ENCODE measurements around the gene CCM2.

The CCM2 gene

DNA sequence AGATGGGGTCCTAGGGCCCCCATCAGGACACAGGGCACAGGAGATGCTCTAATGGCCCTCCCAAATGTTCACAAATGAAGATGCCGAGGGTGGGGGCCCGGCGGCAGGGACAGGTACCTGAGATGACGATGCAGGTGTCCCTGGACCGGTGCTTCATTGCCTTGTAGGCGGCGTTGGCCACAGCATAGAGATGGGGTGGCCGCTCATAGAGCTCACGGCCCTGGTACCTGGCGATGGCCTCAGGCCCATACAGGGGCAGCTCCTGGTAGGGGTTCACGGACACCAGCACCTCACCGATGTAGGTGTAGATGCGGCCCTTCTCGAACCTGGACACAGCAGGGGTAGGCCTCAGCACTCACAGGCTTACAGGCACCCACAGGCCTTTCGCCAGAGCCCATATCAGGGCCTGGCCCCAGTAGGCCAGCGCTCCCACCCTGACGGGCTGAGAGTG, 23.2 kb upstream of the CCM2 start:
- Histone ChIP-seq H3K9me3 (ENCODE audit: control insufficient read depth in 2 of 2, low read length in 2 of 2) (no peaks in the 10 kb centered on the region), H3K9ac (ENCODE audit: low read depth in 1 of 2, low read length in 2 of 2) (peak overlapping the region in 1 of 2 donors; percentile 47)

GRCh38 chr7:44977304-44977958, 22.6 kb upstream of the CCM2 start:
- peaks cover 1 to 14% of the 10 kb centered on the region in 2 donors for H3K36me3 ChIP-seq (ENCODE audit: control insufficient read depth in 2 of 2, insufficient read depth in 2 of 2, low read length in 2 of 2)

More for the DNA sequence above, 23.2 kb upstream of the CCM2 start:
- Histone ChIP-seq H3K27me3 (ENCODE audit: control insufficient read depth in 2 of 2, insufficient read depth in 2 of 2, low read length in 2 of 2) (no peaks in the 10 kb centered on the region), H3K27ac (ENCODE audit: low read depth in 2 of 2, low read length in 2 of 2) (no peak overlapping the region), H3K36me3 (ENCODE audit: control insufficient read depth in 2 of 2, insufficient read depth in 2 of 2, low read length in 2 of 2) (peaks cover 0 to 11% of the 10 kb centered on the region in 2 donors), H3K4me3 (ENCODE audit: low read length in 2 of 2) (peak overlapping the region in 1 of 2 donors; percentile 31), H3K4me1 (ENCODE audit: control insufficient read depth in 2 of 2, insufficient read depth in 2 of 2, low read length in 2 of 2) (peaks cover 3 to 26% of the 10 kb centered on the region in 2 donors)

DNA sequence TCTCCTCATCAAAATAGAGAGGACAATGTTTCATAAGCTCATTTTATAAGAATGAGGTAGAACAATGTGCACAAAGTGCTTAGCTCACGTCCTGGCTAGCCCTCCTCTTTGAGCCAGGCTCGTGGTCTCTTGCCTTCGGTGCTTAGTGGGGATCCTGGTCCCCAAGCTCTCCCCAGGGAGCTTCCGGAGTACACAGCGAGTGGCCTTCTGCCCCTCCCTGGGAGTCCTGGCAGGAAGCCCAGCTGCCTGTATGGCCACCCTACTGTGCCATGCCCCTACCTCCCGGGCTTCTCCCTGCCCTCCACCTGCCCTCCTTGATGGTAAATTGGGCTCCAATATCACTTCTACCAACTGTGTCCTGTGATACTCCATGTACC, 22.1 kb upstream of the CCM2 start:
- Histone ChIP-seq H3K27ac (ENCODE audit: low read depth in 2 of 2, low read length in 2 of 2) (peak overlapping the region; percentile 19 to 73), H3K27me3 (ENCODE audit: control insufficient read depth in 2 of 2, insufficient read depth in 2 of 2, low read length in 2 of 2) (no peaks in the 10 kb centered on the region), H3K9me3 (ENCODE audit: control insufficient read depth in 2 of 2, low read length in 2 of 2) (no peaks in the 10 kb centered on the region), H3K4me3 (ENCODE audit: low read length in 2 of 2) (peak overlapping the region; percentile 34 to 66), H3K4me1 (ENCODE audit: control insufficient read depth in 2 of 2, insufficient read depth in 2 of 2, low read length in 2 of 2) (peaks cover 3 to 26% of the 10 kb centered on the region in 2 donors), H3K36me3 (ENCODE audit: control insufficient read depth in 2 of 2, insufficient read depth in 2 of 2, low read length in 2 of 2) (peaks cover 4 to 19% of the 10 kb centered on the region in 2 donors), H3K9ac (ENCODE audit: low read depth in 1 of 2, low read length in 2 of 2) (peak overlapping the region in 1 of 2 donors; percentile 52)

More at GRCh38 chr7:44977304-44977958, 22.6 kb upstream of the CCM2 start:
- Histone ChIP-seq H3K4me3 (ENCODE audit: low read length in 2 of 2) (peak overlapping the region; percentile 34 to 66), H3K9ac (ENCODE audit: low read depth in 1 of 2, low read length in 2 of 2) (peak overlapping the region in 1 of 2 donors; percentile 47), H3K27me3 (ENCODE audit: control insufficient read depth in 2 of 2, insufficient read depth in 2 of 2, low read length in 2 of 2) (no peaks in the 10 kb centered on the region), H3K4me1 (ENCODE audit: control insufficient read depth in 2 of 2, insufficient read depth in 2 of 2, low read length in 2 of 2) (peaks cover 3 to 26% of the 10 kb centered on the region in 2 donors), H3K9me3 (ENCODE audit: control insufficient read depth in 2 of 2, low read length in 2 of 2) (no peaks in the 10 kb centered on the region), H3K27ac (ENCODE audit: low read depth in 2 of 2, low read length in 2 of 2) (peak overlapping the region; percentile 11 to 73)

GRCh38 chr7:44978511-44979366, 21.3 kb upstream of the CCM2 start, which contains the start of gene MYO1G:
Gene MYO1G (minus strand): TSS chr7:44979015. CDS start chr7:44978961, 54 bp downstream.
- Histone ChIP-seq H3K9me3 (ENCODE audit: control insufficient read depth in 2 of 2, low read length in 2 of 2) (no peaks in the 10 kb centered on the region), H3K9ac (ENCODE audit: low read depth in 1 of 2, low read length in 2 of 2) (peak within 1 kb of the TSS in 1 of 2 donors; percentile 52), H3K27me3 (ENCODE audit: control insufficient read depth in 2 of 2, insufficient read depth in 2 of 2, low read length in 2 of 2) (no peaks in the 10 kb centered on the region), H3K4me3 (ENCODE audit: low read length in 2 of 2) (peak within 1 kb of the TSS; percentile 28 to 66), H3K4me1 (ENCODE audit: control insufficient read depth in 2 of 2, insufficient read depth in 2 of 2, low read length in 2 of 2) (peaks cover 3 to 26% of the 10 kb centered on the region in 2 donors), H3K36me3 (ENCODE audit: control insufficient read depth in 2 of 2, insufficient read depth in 2 of 2, low read length in 2 of 2) (peaks cover 12 to 24% of the 10 kb centered on the region in 2 donors), H3K27ac (ENCODE audit: low read depth in 2 of 2, low read length in 2 of 2) (peak within 1 kb of the TSS; percentile 19 to 73)

DNA sequence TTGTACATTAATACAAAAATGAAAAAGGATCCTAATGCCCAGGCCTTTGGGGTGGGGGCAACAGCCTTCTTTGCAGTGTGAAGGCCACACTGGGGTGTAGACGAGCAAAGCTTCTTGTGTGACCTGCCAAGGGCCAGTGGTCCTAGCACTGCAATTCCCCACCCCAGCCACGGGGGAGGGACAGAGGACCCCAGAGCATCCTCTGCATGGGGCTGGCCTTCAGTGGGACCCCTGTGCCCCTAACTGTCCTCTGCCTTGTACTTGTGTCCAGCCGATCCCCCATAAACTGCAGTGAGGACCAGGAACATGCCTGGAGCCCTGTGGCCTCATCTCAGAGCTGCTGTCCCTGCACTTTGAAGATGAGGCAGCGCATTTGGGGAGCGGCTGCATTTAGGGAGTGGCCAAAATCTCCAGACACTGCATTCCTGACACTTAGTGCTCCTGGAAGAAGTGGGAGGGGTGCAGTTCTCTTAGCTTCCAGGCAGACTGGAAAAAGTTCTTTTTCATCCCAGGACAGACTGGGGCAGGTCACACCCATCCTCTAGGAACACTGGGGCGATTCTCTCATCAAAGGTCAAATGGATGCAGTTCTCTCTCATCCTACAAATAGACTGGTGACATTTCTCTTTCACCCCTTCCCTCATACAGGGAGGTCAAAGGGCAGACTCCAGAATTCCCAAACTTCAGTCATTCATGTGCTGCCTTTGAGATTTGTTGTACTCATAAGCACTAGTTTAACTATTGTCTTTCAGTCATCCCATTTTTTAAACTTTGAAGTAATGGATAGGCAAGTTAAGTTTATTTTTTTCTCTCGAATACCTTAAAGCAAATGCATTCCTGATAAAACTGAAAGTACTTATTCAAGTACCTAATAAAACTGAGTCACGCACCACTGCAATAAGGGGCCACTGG, 20.3 kb upstream of the CCM2 start:
- H3K27ac ChIP-seq (ENCODE audit: low read depth in 2 of 2, low read length in 2 of 2), result peak overlapping the region; percentile 32 to 73
- peaks cover 3 to 30% of the 10 kb centered on the region in 2 donors for H3K4me1 ChIP-seq (ENCODE audit: control insufficient read depth in 2 of 2, insufficient read depth in 2 of 2, low read length in 2 of 2)
- no peak overlapping the region for H3K9ac ChIP-seq (ENCODE audit: low read depth in 1 of 2, low read length in 2 of 2)

DNA sequence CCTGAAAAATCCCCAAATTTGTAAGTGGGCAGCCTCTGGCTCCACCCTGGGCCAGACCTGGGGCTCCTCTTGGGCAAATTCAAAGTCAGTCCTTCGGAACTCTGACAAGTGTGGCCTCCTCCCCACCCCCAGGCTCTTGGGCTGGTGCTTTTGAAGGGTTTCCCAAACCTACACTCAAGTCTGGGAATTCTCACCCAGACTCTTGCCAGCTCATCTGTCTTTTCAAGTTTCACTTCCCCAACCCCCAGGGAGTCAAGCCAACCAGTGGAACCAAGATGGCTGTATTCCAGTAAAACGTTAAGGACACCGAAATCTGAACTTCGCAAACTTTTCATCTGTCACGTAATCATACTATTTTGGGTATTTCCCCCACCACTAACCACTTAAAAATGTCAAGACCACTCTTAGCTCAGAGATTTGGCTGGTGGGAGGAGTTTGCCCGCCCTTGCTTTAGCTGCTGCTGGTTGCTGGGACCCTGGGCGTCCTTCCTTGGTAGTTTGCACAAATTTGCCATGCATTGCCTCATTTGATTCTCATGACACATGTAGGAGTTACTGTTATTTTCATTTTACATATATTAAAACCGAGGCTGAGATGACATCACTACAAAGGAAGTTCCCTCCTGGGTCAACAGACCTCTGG, 19.5 kb upstream of the CCM2 start:
- H3K4me3 ChIP-seq (ENCODE audit: low read length in 2 of 2), result no peak overlapping the region
- no peaks in the 10 kb centered on the region for H3K27me3 ChIP-seq (ENCODE audit: control insufficient read depth in 2 of 2, insufficient read depth in 2 of 2, low read length in 2 of 2)
- H3K36me3 ChIP-seq (ENCODE audit: control insufficient read depth in 2 of 2, insufficient read depth in 2 of 2, low read length in 2 of 2), result peaks cover 24 to 40% of the 10 kb centered on the region in 2 donors
- H3K9ac ChIP-seq (ENCODE audit: low read depth in 1 of 2, low read length in 2 of 2), result no peak overlapping the region
- peaks cover 9 to 34% of the 10 kb centered on the region in 2 donors for H3K4me1 ChIP-seq (ENCODE audit: control insufficient read depth in 2 of 2, insufficient read depth in 2 of 2, low read length in 2 of 2)
- peak overlapping the region; percentile 32 to 63 for H3K27ac ChIP-seq (ENCODE audit: low read depth in 2 of 2, low read length in 2 of 2)
- H3K9me3 ChIP-seq (ENCODE audit: control insufficient read depth in 2 of 2, low read length in 2 of 2), result no peaks in the 10 kb centered on the region

More for the DNA sequence above, 20.3 kb upstream of the CCM2 start:
- H3K9me3 ChIP-seq (ENCODE audit: control insufficient read depth in 2 of 2, low read length in 2 of 2), result no peaks in the 10 kb centered on the region
- peak overlapping the region in 1 of 2 donors; percentile 44 for H3K4me3 ChIP-seq (ENCODE audit: low read length in 2 of 2)
- no peaks in the 10 kb centered on the region for H3K27me3 ChIP-seq (ENCODE audit: control insufficient read depth in 2 of 2, insufficient read depth in 2 of 2, low read length in 2 of 2)
- peaks cover 21 to 34% of the 10 kb centered on the region in 2 donors for H3K36me3 ChIP-seq (ENCODE audit: control insufficient read depth in 2 of 2, insufficient read depth in 2 of 2, low read length in 2 of 2)

GRCh38 chr7:44981035-44981706, 18.8 kb upstream of the CCM2 start:
- Histone ChIP-seq H3K4me3 (ENCODE audit: low read length in 2 of 2) (no peak overlapping the region), H3K36me3 (ENCODE audit: control insufficient read depth in 2 of 2, insufficient read depth in 2 of 2, low read length in 2 of 2) (peaks cover 24 to 40% of the 10 kb centered on the region in 2 donors), H3K27ac (ENCODE audit: low read depth in 2 of 2, low read length in 2 of 2) (peak overlapping the region in 1 of 2 donors; percentile 63), H3K9ac (ENCODE audit: low read depth in 1 of 2, low read length in 2 of 2) (no peak overlapping the region), H3K9me3 (ENCODE audit: control insufficient read depth in 2 of 2, low read length in 2 of 2) (no peaks in the 10 kb centered on the region), H3K27me3 (ENCODE audit: control insufficient read depth in 2 of 2, insufficient read depth in 2 of 2, low read length in 2 of 2) (no peaks in the 10 kb centered on the region), H3K4me1 (ENCODE audit: control insufficient read depth in 2 of 2, insufficient read depth in 2 of 2, low read length in 2 of 2) (peaks cover 13 to 39% of the 10 kb centered on the region in 2 donors)

DNA sequence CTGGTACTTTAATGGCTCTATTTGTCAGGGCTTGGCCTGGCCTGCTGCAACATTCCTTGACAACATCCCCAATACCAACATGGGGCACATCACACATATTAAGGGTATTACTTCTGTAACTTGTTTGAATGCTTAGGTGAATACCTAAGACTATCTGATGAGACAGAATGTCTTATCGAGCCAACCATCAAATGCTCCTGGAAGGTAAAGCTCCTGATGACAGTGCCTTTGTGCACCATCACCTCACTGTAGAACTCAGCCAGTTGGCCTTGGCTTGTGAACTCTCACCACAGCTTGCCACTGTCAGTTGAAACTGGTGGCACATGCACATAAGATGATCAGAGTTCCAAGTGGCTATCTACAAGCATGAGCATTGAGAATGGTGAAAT, 17.5 kb upstream of the CCM2 start:
- H3K36me3 ChIP-seq (ENCODE audit: control insufficient read depth in 2 of 2, insufficient read depth in 2 of 2, low read length in 2 of 2), result peaks cover 24 to 40% of the 10 kb centered on the region in 2 donors
- peaks cover 15 to 39% of the 10 kb centered on the region in 2 donors for H3K4me1 ChIP-seq (ENCODE audit: control insufficient read depth in 2 of 2, insufficient read depth in 2 of 2, low read length in 2 of 2)
- no peak overlapping the region for H3K9ac ChIP-seq (ENCODE audit: low read depth in 1 of 2, low read length in 2 of 2)
- H3K27ac ChIP-seq (ENCODE audit: low read depth in 2 of 2, low read length in 2 of 2), result no peak overlapping the region
- H3K4me3 ChIP-seq (ENCODE audit: low read length in 2 of 2), result no peak overlapping the region
- H3K9me3 ChIP-seq (ENCODE audit: control insufficient read depth in 2 of 2, low read length in 2 of 2), result no peaks in the 10 kb centered on the region
- H3K27me3 ChIP-seq (ENCODE audit: control insufficient read depth in 2 of 2, insufficient read depth in 2 of 2, low read length in 2 of 2), result no peaks in the 10 kb centered on the region

DNA sequence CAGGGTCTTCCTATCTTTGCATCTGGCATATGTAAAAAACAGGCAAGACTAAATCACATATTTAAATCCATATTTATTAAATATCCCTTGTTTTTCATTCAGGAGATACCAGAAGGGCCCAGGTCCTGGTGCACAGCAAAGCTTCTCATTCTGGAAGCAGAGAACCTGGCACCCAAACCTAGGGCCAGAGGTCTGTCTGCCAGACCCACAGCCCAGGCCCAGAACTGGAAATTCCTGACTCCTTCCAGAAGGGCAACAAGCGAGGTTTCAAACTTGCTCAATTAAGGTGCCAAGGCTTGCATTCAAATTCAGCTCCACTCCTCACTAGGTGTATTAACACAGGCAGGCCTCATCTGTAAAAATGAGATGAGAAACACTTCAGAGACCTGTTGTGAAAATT, 17.0 kb upstream of the CCM2 start:
- Histone ChIP-seq H3K4me1 (ENCODE audit: control insufficient read depth in 2 of 2, insufficient read depth in 2 of 2, low read length in 2 of 2) (peaks cover 13 to 35% of the 10 kb centered on the region in 2 donors), H3K4me3 (ENCODE audit: low read length in 2 of 2) (no peak overlapping the region), H3K27ac (ENCODE audit: low read depth in 2 of 2, low read length in 2 of 2) (no peak overlapping the region), H3K27me3 (ENCODE audit: control insufficient read depth in 2 of 2, insufficient read depth in 2 of 2, low read length in 2 of 2) (no peaks in the 10 kb centered on the region), H3K36me3 (ENCODE audit: control insufficient read depth in 2 of 2, insufficient read depth in 2 of 2, low read length in 2 of 2) (peaks cover 24 to 40% of the 10 kb centered on the region in 2 donors), H3K9ac (ENCODE audit: low read depth in 1 of 2, low read length in 2 of 2) (no peak overlapping the region), H3K9me3 (ENCODE audit: control insufficient read depth in 2 of 2, low read length in 2 of 2) (no peaks in the 10 kb centered on the region)
